Measurements from ENCODE around the gene MAPT. TPM values are rescaled to one million over a fixed set of nuclear protein-coding genes. Genes with fewer than 3 reads are reported as not detected.
A peak's percentile ranks its signal among the peaks of the same experiment; 100 is the strongest.

Gene MAPT
- total and polyA plus RNA-seq, 2 of the 13 experiments (the other 11 are each of a cell fraction or from before 2014, with no cell fraction given): 2.1 to 2.8 TPM

GRCh38 chr17:46010597-46011186 lies 116.3 kb downstream of the MAPT start (continued):
- TF ChIP-seq SETDB1 (CRISPR knock-in tag; IDR thresholded peaks at IDR 0.05; ENCODE audit: borderline replicate concordance): no peak
- TF ChIP-seq NCOR1 (IDR thresholded peaks at IDR 0.05; ENCODE audit: borderline replicate concordance, low read length): no peak
- no peak for TF ChIP-seq PHF5A (CRISPR knock-in tag; IDR thresholded peaks at IDR 0.05; ENCODE audit: low read depth, unreplicated experiment)
- no peak for TF ChIP-seq PAWR (CRISPR knock-in tag; IDR thresholded peaks at IDR 0.05; ENCODE audit: borderline replicate concordance)
- TF ChIP-seq MTA1 (CRISPR knock-in tag; IDR thresholded peaks at IDR 0.05; ENCODE audit: borderline replicate concordance): peak; percentile 25; the same call in 1 of the 2 replicates
- TF ChIP-seq, protein P1, sequence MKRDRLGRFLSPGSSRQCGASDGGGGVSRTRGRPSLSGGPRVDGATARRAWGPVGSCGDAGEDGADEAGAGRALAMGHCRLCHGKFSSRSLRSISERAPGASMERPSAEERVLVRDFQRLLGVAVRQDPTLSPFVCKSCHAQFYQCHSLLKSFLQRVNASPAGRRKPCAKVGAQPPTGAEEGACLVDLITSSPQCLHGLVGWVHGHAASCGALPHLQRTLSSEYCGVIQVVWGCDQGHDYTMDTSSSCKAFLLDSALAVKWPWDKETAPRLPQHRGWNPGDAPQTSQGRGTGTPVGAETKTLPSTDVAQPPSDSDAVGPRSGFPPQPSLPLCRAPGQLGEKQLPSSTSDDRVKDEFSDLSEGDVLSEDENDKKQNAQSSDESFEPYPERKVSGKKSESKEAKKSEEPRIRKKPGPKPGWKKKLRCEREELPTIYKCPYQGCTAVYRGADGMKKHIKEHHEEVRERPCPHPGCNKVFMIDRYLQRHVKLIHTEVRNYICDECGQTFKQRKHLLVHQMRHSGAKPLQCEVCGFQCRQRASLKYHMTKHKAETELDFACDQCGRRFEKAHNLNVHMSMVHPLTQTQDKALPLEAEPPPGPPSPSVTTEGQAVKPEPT (CRISPR knock-in tag; IDR thresholded peaks at IDR 0.05; ENCODE audit: low read depth): no peak
- TF ChIP-seq DRAP1 (CRISPR knock-in tag; IDR thresholded peaks at IDR 0.05): no peak
- TF ChIP-seq SNRNP70 (IDR thresholded peaks at IDR 0.05; ENCODE audit: low read depth, low read length): no peak
- TF ChIP-seq ISL2 (CRISPR knock-in tag; IDR thresholded peaks at IDR 0.05): no peak
- TF ChIP-seq ATF7 (IDR thresholded peaks at IDR 0.05): no peak
- no peak for TF ChIP-seq ATF7 (CRISPR knock-in tag; IDR thresholded peaks at IDR 0.05)
- no peak for TF ChIP-seq ZNF577 (CRISPR knock-in tag; IDR thresholded peaks at IDR 0.05; ENCODE audit: borderline replicate concordance, low read depth)
- TF ChIP-seq ZNF773 (CRISPR knock-in tag; IDR thresholded peaks at IDR 0.05; ENCODE audit: borderline replicate concordance): no peak
- no peak for TF ChIP-seq ZNF207 (IDR thresholded peaks at IDR 0.05; ENCODE audit: borderline replicate concordance)
- no peak for TF ChIP-seq TOPORS (CRISPR knock-in tag; IDR thresholded peaks at IDR 0.05)
- TF ChIP-seq, protein P2, sequence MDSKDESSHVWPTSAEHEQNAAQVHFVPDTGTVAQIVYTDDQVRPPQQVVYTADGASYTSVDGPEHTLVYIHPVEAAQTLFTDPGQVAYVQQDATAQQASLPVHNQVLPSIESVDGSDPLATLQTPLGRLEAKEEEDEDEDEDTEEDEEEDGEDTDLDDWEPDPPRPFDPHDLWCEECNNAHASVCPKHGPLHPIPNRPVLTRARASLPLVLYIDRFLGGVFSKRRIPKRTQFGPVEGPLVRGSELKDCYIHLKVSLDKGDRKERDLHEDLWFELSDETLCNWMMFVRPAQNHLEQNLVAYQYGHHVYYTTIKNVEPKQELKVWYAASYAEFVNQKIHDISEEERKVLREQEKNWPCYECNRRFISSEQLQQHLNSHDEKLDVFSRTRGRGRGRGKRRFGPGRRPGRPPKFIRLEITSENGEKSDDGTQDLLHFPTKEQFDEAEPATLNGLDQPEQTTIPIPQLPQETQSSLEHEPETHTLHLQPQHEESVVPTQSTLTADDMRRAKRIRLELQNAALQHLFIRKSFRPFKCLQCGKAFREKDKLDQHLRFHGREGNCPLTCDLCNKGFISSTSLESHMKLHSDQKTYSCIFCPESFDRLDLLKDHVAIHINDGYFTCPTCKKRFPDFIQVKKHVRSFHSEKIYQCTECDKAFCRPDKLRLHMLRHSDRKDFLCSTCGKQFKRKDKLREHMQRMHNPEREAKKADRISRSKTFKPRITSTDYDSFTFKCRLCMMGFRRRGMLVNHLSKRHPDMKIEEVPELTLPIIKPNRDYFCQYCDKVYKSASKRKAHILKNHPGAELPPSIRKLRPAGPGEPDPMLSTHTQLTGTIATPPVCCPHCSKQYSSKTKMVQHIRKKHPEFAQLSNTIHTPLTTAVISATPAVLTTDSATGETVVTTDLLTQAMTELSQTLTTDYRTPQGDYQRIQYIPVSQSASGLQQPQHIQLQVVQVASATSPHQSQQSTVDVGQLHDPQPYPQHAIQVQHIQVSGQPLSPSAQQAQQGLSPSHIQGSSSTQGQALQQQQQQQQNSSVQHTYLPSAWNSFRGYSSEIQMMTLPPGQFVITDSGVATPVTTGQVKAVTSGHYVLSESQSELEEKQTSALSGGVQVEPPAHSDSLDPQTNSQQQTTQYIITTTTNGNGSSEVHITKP (CRISPR knock-in tag; IDR thresholded peaks at IDR 0.05; ENCODE audit: low read depth): no peak
- no peak for TF ChIP-seq NCOA5 (CRISPR knock-in tag; IDR thresholded peaks at IDR 0.05)
- no peak for TF ChIP-seq CENPT (CRISPR knock-in tag; IDR thresholded peaks at IDR 0.05; ENCODE audit: low read depth)
- TF ChIP-seq RBM22 (optimal IDR thresholded peaks at IDR 0.05; ENCODE audit: low read length): no peak
- TF ChIP-seq NFIB (CRISPR knock-in tag; IDR thresholded peaks at IDR 0.05; ENCODE audit: borderline replicate concordance): no peak

Data from HepG2 (cell line).